ENCODE data around the gene KLHDC8A.

DNA sequence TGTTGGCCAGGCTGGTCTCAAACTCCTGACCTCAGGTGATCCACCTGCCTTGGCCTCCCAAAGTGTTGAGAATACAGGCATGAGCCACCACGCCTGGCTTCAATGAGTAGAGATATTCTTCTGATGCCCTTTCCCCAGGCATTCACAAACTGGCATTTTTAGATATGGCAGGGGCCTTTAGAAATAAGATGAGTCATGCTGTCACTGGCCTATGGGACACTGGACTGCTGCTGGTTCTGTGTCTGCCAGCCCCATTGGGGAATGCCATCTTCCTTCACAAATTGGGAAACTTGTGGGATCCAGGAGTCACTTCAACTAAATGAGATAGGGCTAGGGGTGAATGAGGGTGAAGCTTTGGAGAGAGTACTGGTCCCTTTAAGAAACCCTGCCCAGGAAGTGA, 16.0 kb downstream of the KLHDC8A start:
- TF ChIP-seq, protein P1, sequence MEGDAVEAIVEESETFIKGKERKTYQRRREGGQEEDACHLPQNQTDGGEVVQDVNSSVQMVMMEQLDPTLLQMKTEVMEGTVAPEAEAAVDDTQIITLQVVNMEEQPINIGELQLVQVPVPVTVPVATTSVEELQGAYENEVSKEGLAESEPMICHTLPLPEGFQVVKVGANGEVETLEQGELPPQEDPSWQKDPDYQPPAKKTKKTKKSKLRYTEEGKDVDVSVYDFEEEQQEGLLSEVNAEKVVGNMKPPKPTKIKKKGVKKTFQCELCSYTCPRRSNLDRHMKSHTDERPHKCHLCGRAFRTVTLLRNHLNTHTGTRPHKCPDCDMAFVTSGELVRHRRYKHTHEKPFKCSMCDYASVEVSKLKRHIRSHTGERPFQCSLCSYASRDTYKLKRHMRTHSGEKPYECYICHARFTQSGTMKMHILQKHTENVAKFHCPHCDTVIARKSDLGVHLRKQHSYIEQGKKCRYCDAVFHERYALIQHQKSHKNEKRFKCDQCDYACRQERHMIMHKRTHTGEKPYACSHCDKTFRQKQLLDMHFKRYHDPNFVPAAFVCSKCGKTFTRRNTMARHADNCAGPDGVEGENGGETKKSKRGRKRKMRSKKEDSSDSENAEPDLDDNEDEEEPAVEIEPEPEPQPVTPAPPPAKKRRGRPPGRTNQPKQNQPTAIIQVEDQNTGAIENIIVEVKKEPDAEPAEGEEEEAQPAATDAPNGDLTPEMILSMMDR (IDR thresholded peaks at IDR 0.05), result no peak
- TF ChIP-seq POLR2A (IDR thresholded peaks at IDR 0.05), result no peak
